Measurements from ENCODE around the gene ACER2. TPM values are rescaled to one million over a fixed set of nuclear protein-coding genes. Genes with fewer than 3 reads are reported as not detected.

Gene ACER2
- polyA plus RNA-seq, 1 donor (not counting 4 experiments of a cell fraction or from before 2014, with no cell fraction given) = 4.2 TPM

- no peak overlapping the region for H3K4me3 ChIP-seq (ENCODE audit: control insufficient read depth in 2 of 3, extremely low read depth in 1 of 3, insufficient read depth in 2 of 3, low read depth in 1 of 3, low read length in 3 of 3)
- no peak overlapping the region for H3K9ac ChIP-seq (ENCODE audit: control insufficient read depth, extremely low read depth, insufficient read depth, low read length)
- H3K36me3 ChIP-seq (ENCODE audit: control insufficient read depth in 2 of 2, extremely low read depth in 1 of 2, insufficient read depth in 2 of 2, low read length in 2 of 2) = no peaks in the 10 kb centered on the region
- peak overlapping the region; percentile 42 for H3K27ac ChIP-seq (ENCODE audit: control insufficient read depth, insufficient read depth, low read length)
- DNase-seq (ENCODE audit: low read depth, low spot score) (peak; percentile 94), FAIRE-seq (peak; percentile 81)
- H3K9me3 ChIP-seq (ENCODE audit: control insufficient read depth, low read depth, low read length) = no peaks in the 10 kb centered on the region
- no peaks in the 10 kb centered on the region for H3K9me1 ChIP-seq (ENCODE audit: control insufficient read depth, extremely low read depth, insufficient read depth, low read length)
- H2AFZ ChIP-seq (ENCODE audit: control insufficient read depth, low read length) = no peak overlapping the region
- H3K4me1 ChIP-seq (ENCODE audit: control insufficient read depth, extremely low read depth, insufficient read depth, low read length) = peaks cover 12% of the 10 kb centered on the region
- H3K4me2 ChIP-seq (ENCODE audit: control insufficient read depth, extremely low read depth, insufficient read depth, low read depth, low read length) = peak overlapping the region; percentile 50
- no peaks in the 10 kb centered on the region for H3K27me3 ChIP-seq (ENCODE audit: control insufficient read depth, extremely low read depth, insufficient read depth, low read length)
- no peaks in the 10 kb centered on the region for H3K79me2 ChIP-seq (ENCODE audit: control insufficient read depth, insufficient read depth, low read length)
- H4K20me1 ChIP-seq (ENCODE audit: control insufficient read depth, extremely low read depth, insufficient read depth, low read length) = no peaks in the 10 kb centered on the region
- TF ChIP-seq CTCF (optimal IDR thresholded peaks at IDR 0.05 in 1 of 3, IDR thresholded peaks at IDR 0.05 in 1 of 3, conservative IDR thresholded peaks at IDR 0.05 in 1 of 3; ENCODE audit: extremely low read depth in 1 of 3, insufficient read depth in 2 of 3, low read length in 3 of 3) (no peak), EZH2 (IDR thresholded peaks at IDR 0.05; ENCODE audit: low read length) (no peak)
- dilution Hi-C loops (cut with MboI; ENCODE audit: extremely low pct_ligation_motif_present, low sequenced_read_pairs) = no loop called here
These were observed 4.3 kb upstream of the ACER2 start for GRCh38 chr9:19404283-19405075.

DNA sequence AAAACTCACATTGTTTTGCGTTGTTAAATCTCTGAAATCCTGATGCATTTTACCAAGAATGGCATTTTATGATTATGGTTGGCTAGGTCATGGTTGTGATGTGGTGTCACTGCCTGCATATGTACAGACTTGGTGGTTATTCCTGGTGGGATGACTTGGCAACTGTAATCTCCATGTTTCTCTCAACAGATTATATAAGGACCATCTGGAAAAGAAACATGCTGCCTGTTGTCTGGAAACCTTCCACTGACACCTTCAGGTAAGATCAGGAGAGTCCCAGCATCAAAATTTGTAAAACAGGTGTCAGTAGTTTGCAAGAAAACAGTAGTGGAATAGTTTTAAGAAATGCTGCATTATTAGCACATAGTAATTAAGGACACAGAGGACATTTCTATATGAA is 3.0 kb upstream of the ACER2 start:
- Histone ChIP-seq H4K20me1 (ENCODE audit: control insufficient read depth, extremely low read depth, insufficient read depth, low read length) (no peaks in the 10 kb centered on the region), H3K4me1 (ENCODE audit: control insufficient read depth, extremely low read depth, insufficient read depth, low read length) (peaks cover 19% of the 10 kb centered on the region), H3K27me3 (ENCODE audit: control insufficient read depth, extremely low read depth, insufficient read depth, low read length) (no peaks in the 10 kb centered on the region), H3K27ac (ENCODE audit: control insufficient read depth, insufficient read depth, low read length) (no peak overlapping the region), H3K79me2 (ENCODE audit: control insufficient read depth, insufficient read depth, low read length) (no peaks in the 10 kb centered on the region), H3K4me2 (ENCODE audit: control insufficient read depth, extremely low read depth, insufficient read depth, low read depth, low read length) (no peak overlapping the region), H3K4me3 (ENCODE audit: control insufficient read depth in 2 of 3, extremely low read depth in 1 of 3, insufficient read depth in 2 of 3, low read depth in 1 of 3, low read length in 3 of 3) (no peak overlapping the region), H3K36me3 (ENCODE audit: control insufficient read depth in 2 of 2, extremely low read depth in 1 of 2, insufficient read depth in 2 of 2, low read length in 2 of 2) (no peaks in the 10 kb centered on the region), H3K9me1 (ENCODE audit: control insufficient read depth, extremely low read depth, insufficient read depth, low read length) (no peaks in the 10 kb centered on the region), H3K9ac (ENCODE audit: control insufficient read depth, extremely low read depth, insufficient read depth, low read length) (no peak overlapping the region), H2AFZ (ENCODE audit: control insufficient read depth, low read length) (no peak overlapping the region), H3K9me3 (ENCODE audit: control insufficient read depth, low read depth, low read length) (no peaks in the 10 kb centered on the region)
- DNase-seq (ENCODE audit: low read depth, low spot score) (no peak), FAIRE-seq (no peak)
- no peak for TF ChIP-seq CTCF (optimal IDR thresholded peaks at IDR 0.05 in 1 of 3, IDR thresholded peaks at IDR 0.05 in 1 of 3, conservative IDR thresholded peaks at IDR 0.05 in 1 of 3; ENCODE audit: extremely low read depth in 1 of 3, insufficient read depth in 2 of 3, low read length in 3 of 3)
- no peak for TF ChIP-seq EZH2 (IDR thresholded peaks at IDR 0.05; ENCODE audit: low read length)
- dilution Hi-C loops (cut with MboI; ENCODE audit: extremely low pct_ligation_motif_present, low sequenced_read_pairs) = no loop called here

All from keratinocyte (primary cell).